ENCODE measurements around the gene SUGP2.

Gene SUGP2

DNA sequence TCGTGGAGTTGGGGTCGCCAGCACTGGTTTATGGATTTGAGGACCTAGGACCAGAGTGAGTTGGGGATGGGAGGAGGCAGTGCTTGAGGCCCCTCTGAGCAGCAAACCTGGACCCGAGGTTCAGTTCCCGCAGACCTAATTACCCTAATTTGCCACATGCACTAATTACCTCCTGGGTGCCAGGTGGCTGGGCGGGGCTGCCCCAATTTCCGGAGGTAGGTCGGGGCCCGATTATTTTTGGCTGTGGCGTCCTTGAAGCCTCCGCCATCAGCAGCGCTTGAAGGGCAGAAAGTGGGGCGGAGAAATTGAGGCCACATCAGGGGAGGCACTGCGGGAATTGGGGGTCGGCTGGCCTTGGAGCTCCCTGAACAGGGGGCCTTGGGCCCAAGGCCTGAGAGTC is 86.4 kb downstream of the SUGP2 start:
- no peak overlapping the region for H3K4me3 ChIP-seq (ENCODE audit: low read depth in 1 of 2, low read length in 2 of 2)

DNA sequence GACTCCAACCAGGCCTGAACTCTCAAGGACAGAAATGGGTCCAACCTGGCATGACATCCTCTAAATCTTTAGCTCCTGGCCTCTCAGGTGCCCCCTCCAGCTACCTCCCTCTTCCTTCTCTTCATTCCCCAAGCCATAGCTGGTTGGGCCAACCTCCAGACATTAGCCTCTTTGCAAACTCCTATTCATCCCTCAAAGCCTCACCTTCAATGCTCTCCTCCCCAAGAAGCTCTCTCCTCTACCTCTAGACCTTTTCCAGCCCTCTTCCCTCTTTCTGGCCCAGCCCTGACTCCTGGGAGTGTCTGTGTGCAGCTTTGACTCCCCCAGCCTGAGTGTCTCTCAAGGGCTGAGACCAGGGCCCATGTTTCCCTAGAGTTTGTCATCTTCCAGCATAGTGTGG is 87.0 kb downstream of the SUGP2 start:
- H2AFZ ChIP-seq (ENCODE audit: low read depth, low read length), result no peak overlapping the region
- DNase-seq (no peak), ATAC-seq (ENCODE audit: insufficient read depth, low read depth) (no peak)
- H3K27ac ChIP-seq (ENCODE audit: low read length), result no peak overlapping the region
- H4K20me1 ChIP-seq (ENCODE audit: insufficient read depth, low read length), result no peaks in the 10 kb centered on the region
- no peaks in the 10 kb centered on the region for H3K79me2 ChIP-seq (ENCODE audit: insufficient read depth, low read length)
- no peaks in the 10 kb centered on the region for H3K27me3 ChIP-seq (ENCODE audit: insufficient read depth, low read length, poor library complexity)
- no peak overlapping the region for H3K4me3 ChIP-seq (ENCODE audit: low read depth in 1 of 2, low read length in 2 of 2)
- H3K4me2 ChIP-seq (ENCODE audit: insufficient read depth, low read length), result no peak overlapping the region
- peaks cover 3% of the 10 kb centered on the region; the same call in 1 of the 2 replicates for H3K4me1 ChIP-seq (ENCODE audit: insufficient read depth, low read length)
- no peak for TF ChIP-seq EZH2 (IDR thresholded peaks at IDR 0.05; ENCODE audit: borderline replicate concordance, low read depth, low read length, severe bottlenecking)
- TF ChIP-seq, protein P1, sequence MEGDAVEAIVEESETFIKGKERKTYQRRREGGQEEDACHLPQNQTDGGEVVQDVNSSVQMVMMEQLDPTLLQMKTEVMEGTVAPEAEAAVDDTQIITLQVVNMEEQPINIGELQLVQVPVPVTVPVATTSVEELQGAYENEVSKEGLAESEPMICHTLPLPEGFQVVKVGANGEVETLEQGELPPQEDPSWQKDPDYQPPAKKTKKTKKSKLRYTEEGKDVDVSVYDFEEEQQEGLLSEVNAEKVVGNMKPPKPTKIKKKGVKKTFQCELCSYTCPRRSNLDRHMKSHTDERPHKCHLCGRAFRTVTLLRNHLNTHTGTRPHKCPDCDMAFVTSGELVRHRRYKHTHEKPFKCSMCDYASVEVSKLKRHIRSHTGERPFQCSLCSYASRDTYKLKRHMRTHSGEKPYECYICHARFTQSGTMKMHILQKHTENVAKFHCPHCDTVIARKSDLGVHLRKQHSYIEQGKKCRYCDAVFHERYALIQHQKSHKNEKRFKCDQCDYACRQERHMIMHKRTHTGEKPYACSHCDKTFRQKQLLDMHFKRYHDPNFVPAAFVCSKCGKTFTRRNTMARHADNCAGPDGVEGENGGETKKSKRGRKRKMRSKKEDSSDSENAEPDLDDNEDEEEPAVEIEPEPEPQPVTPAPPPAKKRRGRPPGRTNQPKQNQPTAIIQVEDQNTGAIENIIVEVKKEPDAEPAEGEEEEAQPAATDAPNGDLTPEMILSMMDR (IDR thresholded peaks at IDR 0.05; ENCODE audit: borderline replicate concordance, extremely low read depth, low read length, poor library complexity, severe bottlenecking), result no peak
- H3K9me3 ChIP-seq (ENCODE audit: insufficient read depth, low read length, severe bottlenecking), result no peaks in the 10 kb centered on the region
- H3K36me3 ChIP-seq (ENCODE audit: insufficient read depth, low read length), result no peaks in the 10 kb centered on the region
- no peak overlapping the region for H3K9ac ChIP-seq (ENCODE audit: low read depth, low read length)

More for the DNA sequence above, 86.4 kb downstream of the SUGP2 start:
- Histone ChIP-seq H3K4me1 (ENCODE audit: insufficient read depth, low read length) (no peaks in the 10 kb centered on the region), H3K27ac (ENCODE audit: low read length) (no peak overlapping the region), H3K79me2 (ENCODE audit: insufficient read depth, low read length) (no peaks in the 10 kb centered on the region), H2AFZ (ENCODE audit: low read depth, low read length) (no peak overlapping the region), H3K36me3 (ENCODE audit: insufficient read depth, low read length) (no peaks in the 10 kb centered on the region), H3K9ac (ENCODE audit: low read depth, low read length) (no peak overlapping the region), H4K20me1 (ENCODE audit: insufficient read depth, low read length) (no peaks in the 10 kb centered on the region), H3K9me3 (ENCODE audit: insufficient read depth, low read length, severe bottlenecking) (no peaks in the 10 kb centered on the region), H3K27me3 (ENCODE audit: insufficient read depth, low read length, poor library complexity) (no peaks in the 10 kb centered on the region), H3K4me2 (ENCODE audit: insufficient read depth, low read length) (no peak overlapping the region)
- no peak for TF ChIP-seq EZH2 (IDR thresholded peaks at IDR 0.05; ENCODE audit: borderline replicate concordance, low read depth, low read length, severe bottlenecking)
- TF ChIP-seq, protein P1 (IDR thresholded peaks at IDR 0.05; ENCODE audit: borderline replicate concordance, extremely low read depth, low read length, poor library complexity, severe bottlenecking), result no peak
- DNase-seq, result no peak
- no peak for ATAC-seq (ENCODE audit: insufficient read depth, low read depth)

DNA sequence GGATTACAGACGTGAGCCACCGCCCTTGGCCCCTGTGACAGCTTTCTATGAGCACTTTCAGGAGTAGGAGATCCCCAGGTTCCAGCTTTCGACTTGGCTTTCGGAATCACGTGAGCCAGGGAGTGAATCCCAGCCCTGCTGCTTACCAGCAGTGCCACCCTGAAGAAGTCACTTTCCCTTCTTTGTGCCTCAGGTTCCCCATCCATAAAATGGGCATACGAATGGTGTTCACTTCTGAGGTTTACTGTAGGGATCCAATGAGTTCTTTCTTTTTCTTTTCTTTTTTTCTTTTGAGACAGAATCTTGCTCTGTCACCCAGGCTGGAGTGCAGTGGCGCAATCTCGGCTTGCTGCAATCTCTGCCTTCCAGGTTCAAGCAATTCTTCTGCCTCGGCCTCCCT is 88.0 kb downstream of the SUGP2 start:
- no peak overlapping the region for H3K9ac ChIP-seq (ENCODE audit: low read depth, low read length)
- H3K36me3 ChIP-seq (ENCODE audit: insufficient read depth, low read length), result no peaks in the 10 kb centered on the region
- TF ChIP-seq, protein P1 (IDR thresholded peaks at IDR 0.05; ENCODE audit: borderline replicate concordance, extremely low read depth, low read length, poor library complexity, severe bottlenecking), result no peak
- TF ChIP-seq EZH2 (IDR thresholded peaks at IDR 0.05; ENCODE audit: borderline replicate concordance, low read depth, low read length, severe bottlenecking), result no peak
- no peak overlapping the region for H3K27ac ChIP-seq (ENCODE audit: low read length)
- H3K4me1 ChIP-seq (ENCODE audit: insufficient read depth, low read length), result peaks cover 10% of the 10 kb centered on the region
- no peak overlapping the region for H3K4me3 ChIP-seq (ENCODE audit: low read depth in 1 of 2, low read length in 2 of 2)
- no peaks in the 10 kb centered on the region for H4K20me1 ChIP-seq (ENCODE audit: insufficient read depth, low read length)
- H3K4me2 ChIP-seq (ENCODE audit: insufficient read depth, low read length), result no peak overlapping the region
- H2AFZ ChIP-seq (ENCODE audit: low read depth, low read length), result no peak overlapping the region
- no peaks in the 10 kb centered on the region for H3K9me3 ChIP-seq (ENCODE audit: insufficient read depth, low read length, severe bottlenecking)
- ATAC-seq (ENCODE audit: insufficient read depth, low read depth), result no peak
- H3K27me3 ChIP-seq (ENCODE audit: insufficient read depth, low read length, poor library complexity), result no peaks in the 10 kb centered on the region
- H3K79me2 ChIP-seq (ENCODE audit: insufficient read depth, low read length), result no peaks in the 10 kb centered on the region
- DNase-seq, result no peak

DNA sequence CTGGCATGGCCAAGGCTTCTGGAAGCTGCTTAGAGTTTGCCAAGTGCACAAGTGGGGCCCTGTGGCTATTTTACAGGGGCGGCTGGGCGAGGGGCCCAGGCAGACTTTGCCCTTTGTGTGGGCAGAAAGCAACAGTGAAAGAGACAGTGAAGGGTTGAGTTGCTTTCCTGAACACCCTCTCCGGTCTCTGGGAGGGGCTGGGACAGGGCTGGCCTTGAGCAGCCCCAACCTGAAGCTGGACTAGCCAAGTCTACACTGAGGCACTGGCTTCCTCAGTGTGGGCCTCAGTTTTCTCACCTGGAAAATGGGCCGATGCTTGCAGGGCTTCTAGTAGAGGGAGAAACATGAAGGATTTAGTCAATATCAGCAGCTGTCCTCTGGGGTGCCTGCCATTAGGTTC is 89.9 kb downstream of the SUGP2 start:
- no peak overlapping the region for H3K27ac ChIP-seq (ENCODE audit: low read length)
- no peak overlapping the region for H3K9ac ChIP-seq (ENCODE audit: low read depth, low read length)
- no peak overlapping the region for H3K4me3 ChIP-seq (ENCODE audit: low read depth in 1 of 2, low read length in 2 of 2)
- no peak for ATAC-seq (ENCODE audit: insufficient read depth, low read depth)
- no peaks in the 10 kb centered on the region for H3K27me3 ChIP-seq (ENCODE audit: insufficient read depth, low read length, poor library complexity)
- TF ChIP-seq EZH2 (IDR thresholded peaks at IDR 0.05; ENCODE audit: borderline replicate concordance, low read depth, low read length, severe bottlenecking), result no peak
- TF ChIP-seq, protein P1 (IDR thresholded peaks at IDR 0.05; ENCODE audit: borderline replicate concordance, extremely low read depth, low read length, poor library complexity, severe bottlenecking), result no peak
- H4K20me1 ChIP-seq (ENCODE audit: insufficient read depth, low read length), result no peaks in the 10 kb centered on the region
- H3K9me3 ChIP-seq (ENCODE audit: insufficient read depth, low read length, severe bottlenecking), result no peaks in the 10 kb centered on the region
- no peak overlapping the region for H3K4me2 ChIP-seq (ENCODE audit: insufficient read depth, low read length)
- no peak for DNase-seq
- no peaks in the 10 kb centered on the region for H3K79me2 ChIP-seq (ENCODE audit: insufficient read depth, low read length)
- no peaks in the 10 kb centered on the region for H3K36me3 ChIP-seq (ENCODE audit: insufficient read depth, low read length)
- no peak overlapping the region for H2AFZ ChIP-seq (ENCODE audit: low read depth, low read length)
- H3K4me1 ChIP-seq (ENCODE audit: insufficient read depth, low read length), result peaks cover 17% of the 10 kb centered on the region

Data from DND-41 (cell line).